ENCODE data around the gene MLC1. TPM values are rescaled to one million over a fixed set of nuclear protein-coding genes. Genes with fewer than 3 reads are reported as not detected.
A peak's percentile ranks its signal among the peaks of the same experiment; 100 is the strongest.

Gene MLC1
- total RNA-seq, 4 donors from 2014 or later, result 0.42 TPM; not detected in 3

DNA sequence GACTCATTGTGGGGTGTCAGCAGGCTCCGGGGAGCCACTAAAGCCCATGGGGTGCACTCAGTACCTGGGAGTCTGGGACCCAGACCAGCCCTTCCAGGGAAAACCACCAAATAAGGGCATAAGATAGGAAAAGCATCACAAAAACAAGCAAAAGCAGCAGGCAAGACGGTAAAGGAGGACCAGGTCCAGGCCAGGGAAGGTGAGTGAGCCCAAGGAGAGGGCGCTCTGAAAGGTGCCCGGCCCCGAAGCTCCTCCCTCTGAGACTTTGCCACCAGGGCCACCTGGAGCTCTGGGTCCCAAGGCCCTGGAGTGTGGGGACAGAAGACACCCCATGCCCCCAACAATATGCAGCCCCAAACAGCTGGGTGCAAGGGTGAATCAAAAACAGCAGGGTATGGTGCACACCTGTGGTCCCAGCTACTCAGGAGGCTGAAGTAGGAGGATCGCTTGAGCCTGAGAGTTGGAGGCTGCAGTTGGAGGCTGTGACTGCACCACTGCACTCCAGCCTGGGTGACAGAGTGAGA is 67.5 kb downstream of the MLC1 start:
- DNase-seq (no peak), ATAC-seq (no peak)
- H3K27me3 ChIP-seq, result peaks cover 37 to 51% (median 51%) of the 10 kb centered on the region in 3 donors
- H3K4me1 ChIP-seq, result no peaks in the 10 kb centered on the region
- H3K36me3 ChIP-seq, result no peaks in the 10 kb centered on the region
- no peak overlapping the region for H3K4me3 ChIP-seq
- no peak overlapping the region for H3K27ac ChIP-seq
- intact Hi-C loops (cut with DNase I; ENCODE audit: low total_unique reads) (no loop called here), in situ Hi-C loops (cut with MboI; ENCODE audit: low sequenced_read_pairs in 4 of 4) (no loop called here)
- no peaks in the 10 kb centered on the region for H3K9me3 ChIP-seq
- TF ChIP-seq, protein P1, sequence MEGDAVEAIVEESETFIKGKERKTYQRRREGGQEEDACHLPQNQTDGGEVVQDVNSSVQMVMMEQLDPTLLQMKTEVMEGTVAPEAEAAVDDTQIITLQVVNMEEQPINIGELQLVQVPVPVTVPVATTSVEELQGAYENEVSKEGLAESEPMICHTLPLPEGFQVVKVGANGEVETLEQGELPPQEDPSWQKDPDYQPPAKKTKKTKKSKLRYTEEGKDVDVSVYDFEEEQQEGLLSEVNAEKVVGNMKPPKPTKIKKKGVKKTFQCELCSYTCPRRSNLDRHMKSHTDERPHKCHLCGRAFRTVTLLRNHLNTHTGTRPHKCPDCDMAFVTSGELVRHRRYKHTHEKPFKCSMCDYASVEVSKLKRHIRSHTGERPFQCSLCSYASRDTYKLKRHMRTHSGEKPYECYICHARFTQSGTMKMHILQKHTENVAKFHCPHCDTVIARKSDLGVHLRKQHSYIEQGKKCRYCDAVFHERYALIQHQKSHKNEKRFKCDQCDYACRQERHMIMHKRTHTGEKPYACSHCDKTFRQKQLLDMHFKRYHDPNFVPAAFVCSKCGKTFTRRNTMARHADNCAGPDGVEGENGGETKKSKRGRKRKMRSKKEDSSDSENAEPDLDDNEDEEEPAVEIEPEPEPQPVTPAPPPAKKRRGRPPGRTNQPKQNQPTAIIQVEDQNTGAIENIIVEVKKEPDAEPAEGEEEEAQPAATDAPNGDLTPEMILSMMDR (IDR thresholded peaks at IDR 0.05 in 4 of 5, conservative IDR thresholded peaks at IDR 0.05 in 1 of 5), result no peak
- no peak for TF ChIP-seq POLR2A (IDR thresholded peaks at IDR 0.05)

GRCh38 chr22:50016988-50017700 is 68.1 kb downstream of the MLC1 start:
- H3K9me3 ChIP-seq, result no peaks in the 10 kb centered on the region
- no peaks in the 10 kb centered on the region for H3K36me3 ChIP-seq
- DNase-seq (no peak), ATAC-seq (no peak)
- TF ChIP-seq, protein P1 (IDR thresholded peaks at IDR 0.05 in 4 of 5, conservative IDR thresholded peaks at IDR 0.05 in 1 of 5), result no peak
- no peak for TF ChIP-seq POLR2A (IDR thresholded peaks at IDR 0.05)
- H3K27ac ChIP-seq, result no peak overlapping the region
- no peaks in the 10 kb centered on the region for H3K4me1 ChIP-seq
- intact Hi-C loops (cut with DNase I; ENCODE audit: low total_unique reads), result no loop called here
- peaks cover 43 to 58% (median 55%) of the 10 kb centered on the region in 3 donors for H3K27me3 ChIP-seq
- H3K4me3 ChIP-seq, result no peak overlapping the region
- in situ Hi-C loops (cut with MboI; ENCODE audit: low sequenced_read_pairs in 4 of 4), result no loop called here

DNA sequence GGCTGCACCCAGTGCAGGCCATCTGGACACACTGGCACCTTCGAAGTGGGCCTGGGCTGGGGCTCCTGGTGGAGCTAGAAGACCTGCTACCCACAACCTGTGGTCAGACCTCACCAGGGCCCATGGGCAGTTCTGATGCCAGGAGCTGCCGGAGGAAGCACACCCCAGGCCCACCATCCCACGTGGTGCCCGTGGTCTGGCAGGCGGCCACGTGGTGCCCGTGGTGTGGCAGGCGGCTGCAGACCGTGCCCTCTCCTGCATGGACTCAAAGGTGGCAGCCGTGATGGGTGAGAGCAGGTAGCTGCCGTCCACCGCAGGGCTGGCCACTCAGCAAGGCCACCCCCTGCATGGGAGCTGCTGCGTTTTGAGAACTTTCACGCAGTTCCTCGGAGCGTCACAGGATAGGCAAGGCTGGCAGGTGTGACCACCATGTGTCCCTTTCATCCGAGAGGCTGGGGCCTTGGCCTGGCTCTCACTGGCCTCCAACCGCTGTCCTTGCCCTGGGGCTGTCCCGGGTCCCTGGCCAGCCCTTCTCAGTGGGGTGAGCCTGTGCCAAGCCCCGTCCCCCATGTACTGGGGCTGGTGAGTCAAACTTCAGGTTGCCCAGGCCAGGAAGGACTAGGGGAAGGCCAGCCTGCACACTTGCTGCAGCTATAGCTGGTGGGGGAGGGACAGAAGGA is 68.8 kb downstream of the MLC1 start:
- H3K27ac ChIP-seq, result no peak overlapping the region
- TF ChIP-seq POLR2A (IDR thresholded peaks at IDR 0.05), result no peak
- TF ChIP-seq, protein P1 (IDR thresholded peaks at IDR 0.05 in 4 of 5, conservative IDR thresholded peaks at IDR 0.05 in 1 of 5), result no peak
- H3K4me1 ChIP-seq, result no peaks in the 10 kb centered on the region
- H3K27me3 ChIP-seq, result peaks cover 50 to 64% (median 62%) of the 10 kb centered on the region in 3 donors
- H3K9me3 ChIP-seq, result no peaks in the 10 kb centered on the region
- DNase-seq (peak in 1 of 2 donors; percentile 12), ATAC-seq (no peak)
- intact Hi-C loops (cut with DNase I; ENCODE audit: low total_unique reads), result no loop called here
- in situ Hi-C loops (cut with MboI; ENCODE audit: low sequenced_read_pairs in 4 of 4), result no loop called here
- no peaks in the 10 kb centered on the region for H3K36me3 ChIP-seq
- H3K4me3 ChIP-seq, result no peak overlapping the region

DNA sequence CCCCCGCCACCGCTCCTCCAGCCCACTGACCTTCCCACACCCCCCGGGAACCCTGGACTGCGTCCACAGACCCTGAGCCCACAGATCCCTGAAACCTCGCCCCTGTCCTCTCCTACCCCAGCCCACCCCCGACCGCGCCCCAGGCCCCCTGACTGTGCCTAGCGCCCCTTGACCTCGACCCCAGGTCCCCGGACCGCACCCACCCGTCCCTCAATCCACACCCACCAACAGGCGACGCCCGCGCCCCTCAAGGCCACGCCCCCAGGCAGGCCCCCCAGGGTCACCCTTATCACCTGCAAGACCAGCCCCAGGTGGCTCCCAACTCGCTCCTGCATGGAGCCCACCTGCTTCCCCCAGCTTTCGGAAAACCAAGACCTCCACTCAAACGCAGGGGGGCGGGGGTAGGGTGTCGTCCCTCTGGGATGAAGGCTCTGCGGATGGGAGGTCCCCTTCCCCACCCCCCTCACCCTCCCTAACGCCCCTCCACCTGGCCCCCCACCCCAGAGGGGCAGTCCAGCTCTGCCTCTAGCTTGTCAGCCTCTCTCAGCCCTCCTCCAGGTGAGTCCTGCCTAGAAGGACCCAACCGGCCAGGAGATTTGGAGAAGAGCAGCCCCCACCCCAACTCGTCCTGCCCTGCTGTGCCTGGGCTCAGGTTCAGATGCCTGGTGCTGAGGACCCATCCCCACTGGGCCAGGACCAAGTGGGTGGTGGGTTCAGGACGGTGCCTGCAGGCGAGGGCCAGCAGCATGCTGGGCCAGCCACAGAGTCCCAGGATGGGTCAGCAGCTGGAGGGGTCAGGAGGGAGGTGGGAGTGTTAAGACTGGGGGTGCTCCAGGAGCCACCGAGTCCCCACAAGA is 69.5 kb downstream of the MLC1 start:
- TF ChIP-seq, protein P1 (IDR thresholded peaks at IDR 0.05 in 4 of 5, conservative IDR thresholded peaks at IDR 0.05 in 1 of 5), result no peak
- TF ChIP-seq POLR2A (IDR thresholded peaks at IDR 0.05), result no peak
- Histone ChIP-seq H3K4me1 (no peaks in the 10 kb centered on the region), H3K4me3 (no peak overlapping the region), H3K9me3 (no peaks in the 10 kb centered on the region), H3K27ac (no peak overlapping the region), H3K27me3 (peaks cover 57 to 72% (median 69%) of the 10 kb centered on the region in 3 donors), H3K36me3 (no peaks in the 10 kb centered on the region)
- DNase-seq, result peak in 1 of 2 donors; percentile 5
- in situ Hi-C loops (cut with MboI; ENCODE audit: low sequenced_read_pairs in 4 of 4) (no loop called here), intact Hi-C loops (cut with DNase I; ENCODE audit: low total_unique reads) (no loop called here)
- ATAC-seq, result no peak
